Adrenal gland (tissue), 5 donors: ENCODE results near the gene VSTM2A.

ENCODE experiments used
- POLR2A ChIP-seq, 2 donors: fragments of 450-650 bp; IDR thresholded peaks; one replicate each; pipeline ENCODE4 v1.6.1; 2017; ENCODE audit warnings: antibody characterized with exemption in 2 of 2, mild to moderate bottlenecking in 2 of 2, moderate library complexity in 1 of 2
- TF ChIP-seq, protein P1 (sequence below), 6 experiments: fragments of 450-650 bp in 4 of 6; fragments of 200-600 bp in 2 of 6; sonication (generic) in 1 of 6; IDR thresholded peaks; 1 replicate in 5 of 6; 2 replicates in 1 of 6; pipeline versions ENCODE4 v1.5.1 to v1.8.0; 2016 to 2021; ENCODE audit warnings: antibody characterized with exemption in 6 of 6, mild to moderate bottlenecking in 2 of 6, moderate library complexity in 1 of 6
- donor health status: DM: no; HTN: no; CAD: no.

- TF ChIP-seq, protein P1, sequence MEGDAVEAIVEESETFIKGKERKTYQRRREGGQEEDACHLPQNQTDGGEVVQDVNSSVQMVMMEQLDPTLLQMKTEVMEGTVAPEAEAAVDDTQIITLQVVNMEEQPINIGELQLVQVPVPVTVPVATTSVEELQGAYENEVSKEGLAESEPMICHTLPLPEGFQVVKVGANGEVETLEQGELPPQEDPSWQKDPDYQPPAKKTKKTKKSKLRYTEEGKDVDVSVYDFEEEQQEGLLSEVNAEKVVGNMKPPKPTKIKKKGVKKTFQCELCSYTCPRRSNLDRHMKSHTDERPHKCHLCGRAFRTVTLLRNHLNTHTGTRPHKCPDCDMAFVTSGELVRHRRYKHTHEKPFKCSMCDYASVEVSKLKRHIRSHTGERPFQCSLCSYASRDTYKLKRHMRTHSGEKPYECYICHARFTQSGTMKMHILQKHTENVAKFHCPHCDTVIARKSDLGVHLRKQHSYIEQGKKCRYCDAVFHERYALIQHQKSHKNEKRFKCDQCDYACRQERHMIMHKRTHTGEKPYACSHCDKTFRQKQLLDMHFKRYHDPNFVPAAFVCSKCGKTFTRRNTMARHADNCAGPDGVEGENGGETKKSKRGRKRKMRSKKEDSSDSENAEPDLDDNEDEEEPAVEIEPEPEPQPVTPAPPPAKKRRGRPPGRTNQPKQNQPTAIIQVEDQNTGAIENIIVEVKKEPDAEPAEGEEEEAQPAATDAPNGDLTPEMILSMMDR (IDR thresholded peaks at IDR 0.05) = no peak
- TF ChIP-seq POLR2A (IDR thresholded peaks at IDR 0.05) = no peak
Observed at GRCh38 chr7:54545241-54545563, 3.0 kb downstream of the VSTM2A start.
